Measurements from ENCODE around the gene TMEM165. TPM values are rescaled to one million over a fixed set of nuclear protein-coding genes. Genes with fewer than 3 reads are reported as not detected.

The TMEM165 gene
- total RNA-seq, 1 donor from 2014 or later, result 62.7 TPM

DNA sequence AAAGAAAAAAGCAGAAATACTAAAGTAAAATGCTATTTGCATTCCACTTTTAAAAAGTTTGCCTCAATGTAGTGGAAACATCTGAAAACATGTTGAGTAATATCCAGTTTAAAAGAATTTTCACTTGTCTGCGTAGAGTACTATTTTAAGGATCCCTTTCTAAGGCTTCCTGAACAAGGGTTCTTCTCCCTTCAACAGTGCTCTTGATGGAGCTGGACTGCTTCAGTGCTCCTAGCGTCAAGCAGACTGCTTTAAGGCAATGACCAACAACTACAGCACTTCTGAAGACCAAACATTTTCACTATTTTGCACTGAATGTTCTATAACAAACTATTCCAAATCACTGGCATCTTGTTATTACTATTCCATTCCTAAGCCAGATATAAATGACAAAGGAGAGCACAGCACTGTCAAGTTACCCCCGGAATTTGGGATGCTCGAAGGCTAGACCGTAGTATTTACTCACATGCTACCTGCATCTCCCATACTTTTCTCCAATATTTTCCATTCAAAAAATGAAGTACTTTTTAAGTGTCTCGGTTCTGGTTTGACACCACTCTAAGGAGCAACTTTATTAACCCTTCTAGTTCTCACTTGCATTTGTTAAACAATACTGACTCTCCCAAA lies 36.1 kb downstream of the TMEM165 start:
- peaks cover 13% of the 10 kb centered on the region for H3K36me3 Mint-ChIP-seq (ENCODE audit: low read depth)
- H3K9me3 Mint-ChIP-seq, result no peaks in the 10 kb centered on the region
- no peaks in the 10 kb centered on the region for H3K27me3 Mint-ChIP-seq (ENCODE audit: low read depth)
- no peak overlapping the region for H3K4me3 Mint-ChIP-seq
- DNase-seq (ENCODE audit: low read depth, low spot score), result no peak
- TF ChIP-seq, protein P1, sequence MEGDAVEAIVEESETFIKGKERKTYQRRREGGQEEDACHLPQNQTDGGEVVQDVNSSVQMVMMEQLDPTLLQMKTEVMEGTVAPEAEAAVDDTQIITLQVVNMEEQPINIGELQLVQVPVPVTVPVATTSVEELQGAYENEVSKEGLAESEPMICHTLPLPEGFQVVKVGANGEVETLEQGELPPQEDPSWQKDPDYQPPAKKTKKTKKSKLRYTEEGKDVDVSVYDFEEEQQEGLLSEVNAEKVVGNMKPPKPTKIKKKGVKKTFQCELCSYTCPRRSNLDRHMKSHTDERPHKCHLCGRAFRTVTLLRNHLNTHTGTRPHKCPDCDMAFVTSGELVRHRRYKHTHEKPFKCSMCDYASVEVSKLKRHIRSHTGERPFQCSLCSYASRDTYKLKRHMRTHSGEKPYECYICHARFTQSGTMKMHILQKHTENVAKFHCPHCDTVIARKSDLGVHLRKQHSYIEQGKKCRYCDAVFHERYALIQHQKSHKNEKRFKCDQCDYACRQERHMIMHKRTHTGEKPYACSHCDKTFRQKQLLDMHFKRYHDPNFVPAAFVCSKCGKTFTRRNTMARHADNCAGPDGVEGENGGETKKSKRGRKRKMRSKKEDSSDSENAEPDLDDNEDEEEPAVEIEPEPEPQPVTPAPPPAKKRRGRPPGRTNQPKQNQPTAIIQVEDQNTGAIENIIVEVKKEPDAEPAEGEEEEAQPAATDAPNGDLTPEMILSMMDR (conservative IDR thresholded peaks at IDR 0.05), result no peak
- no peak overlapping the region for H3K27ac Mint-ChIP-seq (ENCODE audit: unreplicated experiment)
- no peaks in the 10 kb centered on the region for H3K4me1 Mint-ChIP-seq

GRCh38 chr4:55435141-55435841 lies 39.5 kb downstream of the TMEM165 start:
- no peak overlapping the region for H3K4me3 Mint-ChIP-seq
- H3K9me3 Mint-ChIP-seq, result no peaks in the 10 kb centered on the region
- no peaks in the 10 kb centered on the region for H3K27me3 Mint-ChIP-seq (ENCODE audit: low read depth)
- H3K4me1 Mint-ChIP-seq, result no peaks in the 10 kb centered on the region
- H3K27ac Mint-ChIP-seq (ENCODE audit: unreplicated experiment), result peak overlapping the region; percentile 77
- DNase-seq (ENCODE audit: low read depth, low spot score), result no peak
- TF ChIP-seq, protein P1 (conservative IDR thresholded peaks at IDR 0.05), result peak; percentile 37
- peaks cover 10% of the 10 kb centered on the region for H3K36me3 Mint-ChIP-seq (ENCODE audit: low read depth)

GRCh38 chr4:55437356-55437796 lies 41.6 kb downstream of the TMEM165 start:
- H3K9me3 Mint-ChIP-seq, result no peaks in the 10 kb centered on the region
- H3K27me3 Mint-ChIP-seq (ENCODE audit: low read depth), result no peaks in the 10 kb centered on the region
- no peak overlapping the region for H3K4me3 Mint-ChIP-seq
- H3K4me1 Mint-ChIP-seq, result no peaks in the 10 kb centered on the region
- TF ChIP-seq, protein P1 (conservative IDR thresholded peaks at IDR 0.05), result no peak
- H3K27ac Mint-ChIP-seq (ENCODE audit: unreplicated experiment), result no peak overlapping the region
- no peak for DNase-seq (ENCODE audit: low read depth, low spot score)
- peaks cover 11% of the 10 kb centered on the region for H3K36me3 Mint-ChIP-seq (ENCODE audit: low read depth)

- Mint-ChIP-seq H3K4me1 (no peaks in the 10 kb centered on the region), H3K27ac (ENCODE audit: unreplicated experiment) (peak overlapping the region; percentile 83), H3K36me3 (ENCODE audit: low read depth) (peaks cover 15% of the 10 kb centered on the region), H3K4me3 (no peak overlapping the region), H3K9me3 (no peaks in the 10 kb centered on the region), H3K27me3 (ENCODE audit: low read depth) (no peaks in the 10 kb centered on the region)
- TF ChIP-seq, protein P1 (conservative IDR thresholded peaks at IDR 0.05), result no peak
- DNase-seq (ENCODE audit: low read depth, low spot score), result no peak
Measured at GRCh38 chr4:55437823-55438222, 42.1 kb downstream of the TMEM165 start.

GRCh38 chr4:55438314-55438713 lies 42.6 kb downstream of the TMEM165 start:
- Mint-ChIP-seq H3K27ac (ENCODE audit: unreplicated experiment) (no peak overlapping the region), H3K4me3 (no peak overlapping the region), H3K36me3 (ENCODE audit: low read depth) (peaks cover 15% of the 10 kb centered on the region), H3K4me1 (no peaks in the 10 kb centered on the region), H3K27me3 (ENCODE audit: low read depth) (no peaks in the 10 kb centered on the region), H3K9me3 (no peaks in the 10 kb centered on the region)
- TF ChIP-seq, protein P1 (conservative IDR thresholded peaks at IDR 0.05), result no peak
- DNase-seq (ENCODE audit: low read depth, low spot score), result no peak

All from neural crest cell (in vitro differentiated cells).